ENCODE results near the gene TBRG1.

- TF ChIP-seq GABPA (IDR thresholded peaks at IDR 0.05 in 1 of 2, conservative IDR thresholded peaks at IDR 0.05 in 1 of 2), result no peak
- TF ChIP-seq, protein P1, sequence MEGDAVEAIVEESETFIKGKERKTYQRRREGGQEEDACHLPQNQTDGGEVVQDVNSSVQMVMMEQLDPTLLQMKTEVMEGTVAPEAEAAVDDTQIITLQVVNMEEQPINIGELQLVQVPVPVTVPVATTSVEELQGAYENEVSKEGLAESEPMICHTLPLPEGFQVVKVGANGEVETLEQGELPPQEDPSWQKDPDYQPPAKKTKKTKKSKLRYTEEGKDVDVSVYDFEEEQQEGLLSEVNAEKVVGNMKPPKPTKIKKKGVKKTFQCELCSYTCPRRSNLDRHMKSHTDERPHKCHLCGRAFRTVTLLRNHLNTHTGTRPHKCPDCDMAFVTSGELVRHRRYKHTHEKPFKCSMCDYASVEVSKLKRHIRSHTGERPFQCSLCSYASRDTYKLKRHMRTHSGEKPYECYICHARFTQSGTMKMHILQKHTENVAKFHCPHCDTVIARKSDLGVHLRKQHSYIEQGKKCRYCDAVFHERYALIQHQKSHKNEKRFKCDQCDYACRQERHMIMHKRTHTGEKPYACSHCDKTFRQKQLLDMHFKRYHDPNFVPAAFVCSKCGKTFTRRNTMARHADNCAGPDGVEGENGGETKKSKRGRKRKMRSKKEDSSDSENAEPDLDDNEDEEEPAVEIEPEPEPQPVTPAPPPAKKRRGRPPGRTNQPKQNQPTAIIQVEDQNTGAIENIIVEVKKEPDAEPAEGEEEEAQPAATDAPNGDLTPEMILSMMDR (IDR thresholded peaks at IDR 0.05; ENCODE audit: low read depth, low read length, missing input control), result no peak
Observed at GRCh38 chr11:124643042-124643604, 20.5 kb downstream of the TBRG1 start.
